Mesendoderm (in vitro differentiated cells): ENCODE results near the gene GMDS.
A peak's percentile ranks its signal among the peaks of the same experiment; 100 is the strongest.

Source experiments
- DNase-seq: peaks from one replicate; pipeline ENCODE4 v3.0.0; 2013
- H2AK5ac ChIP-seq: 2 replicates; pipeline ENCODE4 v1.6.1; 2013; ENCODE audit warnings: low read length, inconsistent platforms
- H2BK120ac ChIP-seq: 2 replicates; pipeline ENCODE4 v1.6.1; 2013; ENCODE audit warnings: low read depth, mild to moderate bottlenecking, low read length, moderate library complexity, mixed read lengths
- H2BK15ac ChIP-seq: replicated peaks from 2 replicates; pipeline ENCODE4 v1.6.1; 2013; ENCODE audit warnings: low read depth, mild to moderate bottlenecking, moderate library complexity
- H2BK5ac ChIP-seq: 2 replicates; pipeline ENCODE4 v1.6.1; 2013; ENCODE audit warnings: low read length, inconsistent platforms
- H3K18ac ChIP-seq: 2 replicates; pipeline ENCODE4 v1.6.1; 2013; ENCODE audit warnings: mild to moderate bottlenecking, low read length, mixed read lengths
- H3K23ac ChIP-seq: one replicate; pipeline ENCODE4 v1.6.1; 2013; ENCODE audit warnings: low read length
- H3K27ac ChIP-seq: 2 replicates; pipeline ENCODE4 v1.5.1; 2013; ENCODE audit warnings: low read depth, mild to moderate bottlenecking, inconsistent platforms, low read length, moderate library complexity
- H3K27me3 ChIP-seq: 2 replicates; pipeline ENCODE4 v1.6.1; 2013; ENCODE audit warnings: low read length, control low read depth, mild to moderate bottlenecking, inconsistent platforms; ENCODE audit not compliant: insufficient read depth, poor library complexity
- H3K36me3 ChIP-seq: 2 replicates; pipeline ENCODE4 v1.6.1; 2013; ENCODE audit warnings: low read length, inconsistent platforms; ENCODE audit not compliant: control insufficient read depth, insufficient read depth
- H3K4ac ChIP-seq: one replicate; pipeline ENCODE4 v1.6.1; 2013; ENCODE audit warnings: low read depth, mild to moderate bottlenecking, low read length, moderate library complexity
- H3K4me1 ChIP-seq: 2 replicates; pipeline ENCODE4 v1.6.1; 2013; ENCODE audit warnings: low read depth, low read length, inconsistent platforms; ENCODE audit not compliant: control insufficient read depth
- H3K4me2 ChIP-seq: 2 replicates; pipeline ENCODE4 v1.6.1; 2013; ENCODE audit warnings: low read length
- H3K4me3 ChIP-seq: 2 replicates; pipeline ENCODE4 v1.5.1; 2013; ENCODE audit warnings: mild to moderate bottlenecking, low read length
- H3K56ac ChIP-seq: one replicate; pipeline ENCODE4 v1.6.1; 2013; ENCODE audit warnings: low read length
- H3K79me1 ChIP-seq: 2 replicates; pipeline ENCODE4 v1.6.1; 2013; ENCODE audit warnings: low read length, inconsistent platforms
- H3K79me2 ChIP-seq: 2 replicates; pipeline ENCODE4 v1.6.1; 2013; ENCODE audit warnings: mild to moderate bottlenecking, low read length; ENCODE audit not compliant: control insufficient read depth, insufficient read depth
- H3K9ac ChIP-seq: 2 replicates; pipeline ENCODE4 v1.6.1; 2013; ENCODE audit warnings: low read length, inconsistent platforms
- H4K5ac ChIP-seq: one replicate; pipeline ENCODE4 v1.6.1; 2013; ENCODE audit warnings: low read length
- H4K8ac ChIP-seq: one replicate; pipeline ENCODE4 v1.6.1; 2013; ENCODE audit warnings: low read depth, mild to moderate bottlenecking, control low read depth, low read length, moderate library complexity
- WGBS: extraction: QIAGEN DNeasy Blood & Tissue Kit; methylation state at CpG from one replicate; pipeline ENCODE4 v1.1.7; 2013; ENCODE audit warnings: low lambda C conversion rate, missing lambda C conversion rate; ENCODE audit not compliant: insufficient coverage; ENCODE audit errors: extremely low coverage; 5-methylcytosine and 5-hydroxymethylcytosine counted together

Gene GMDS

GRCh38 chr6:1639430-1639829 is 606.0 kb downstream of the GMDS start:
- no CpG with 5 or more reads among the region's 9 CpGs for WGBS
- H2BK5ac ChIP-seq = no peak overlapping the region
- H2AK5ac ChIP-seq = no peak overlapping the region
- H3K79me2 ChIP-seq = no peaks in the 10 kb centered on the region
- DNase-seq = no peak
- no peak overlapping the region for H3K4ac ChIP-seq
- H4K8ac ChIP-seq = no peak overlapping the region
- H3K56ac ChIP-seq = no peak overlapping the region
- no peak overlapping the region for H3K9ac ChIP-seq
- no peak overlapping the region for H3K4me3 ChIP-seq
- H3K4me1 ChIP-seq = peaks cover 3% of the 10 kb centered on the region
- H2BK15ac ChIP-seq = no peak overlapping the region
- no peaks in the 10 kb centered on the region for H3K36me3 ChIP-seq
- H3K27ac ChIP-seq = no peak overlapping the region
- H3K4me2 ChIP-seq = no peak overlapping the region
- H3K18ac ChIP-seq = no peak overlapping the region
- H3K23ac ChIP-seq = no peak overlapping the region
- no peaks in the 10 kb centered on the region for H3K27me3 ChIP-seq
- no peaks in the 10 kb centered on the region for H3K79me1 ChIP-seq
- H2BK120ac ChIP-seq = no peak overlapping the region
- H4K5ac ChIP-seq = no peak overlapping the region

GRCh38 chr6:1636971-1637871 is 608.2 kb downstream of the GMDS start:
- Histone ChIP-seq H3K27ac (no peak overlapping the region), H2BK120ac (no peak overlapping the region), H2BK15ac (no peak overlapping the region), H3K9ac (no peak overlapping the region), H3K18ac (no peak overlapping the region), H3K4me3 (no peak overlapping the region), H4K5ac (no peak overlapping the region), H3K23ac (no peak overlapping the region), H3K79me2 (no peaks in the 10 kb centered on the region), H3K36me3 (no peaks in the 10 kb centered on the region), H3K4ac (no peak overlapping the region), H4K8ac (no peak overlapping the region), H2AK5ac (no peak overlapping the region), H2BK5ac (no peak overlapping the region), H3K56ac (no peak overlapping the region), H3K27me3 (no peaks in the 10 kb centered on the region), H3K79me1 (no peaks in the 10 kb centered on the region), H3K4me2 (no peak overlapping the region), H3K4me1 (no peaks in the 10 kb centered on the region)
- no CpG with 5 or more reads among the region's 20 CpGs for WGBS
- DNase-seq = no peak

- Histone ChIP-seq H3K4ac (no peak overlapping the region), H2BK120ac (no peak overlapping the region), H2BK15ac (no peak overlapping the region), H3K27ac (no peak overlapping the region), H3K4me3 (no peak overlapping the region), H4K5ac (no peak overlapping the region), H2AK5ac (no peak overlapping the region), H3K4me1 (no peaks in the 10 kb centered on the region), H2BK5ac (no peak overlapping the region), H3K18ac (no peak overlapping the region), H3K4me2 (no peak overlapping the region), H3K23ac (no peak overlapping the region), H4K8ac (no peak overlapping the region), H3K9ac (no peak overlapping the region), H3K27me3 (no peaks in the 10 kb centered on the region), H3K56ac (no peak overlapping the region), H3K79me2 (no peaks in the 10 kb centered on the region), H3K36me3 (no peaks in the 10 kb centered on the region), H3K79me1 (no peaks in the 10 kb centered on the region)
- no peak for DNase-seq
- WGBS = no CpG with 5 or more reads among the region's 9 CpGs
Observed at GRCh38 chr6:1636272-1636825, 609.1 kb downstream of the GMDS start.

GRCh38 chr6:1635305-1636010 is 609.9 kb downstream of the GMDS start:
- Histone ChIP-seq H3K36me3 (no peaks in the 10 kb centered on the region), H3K79me1 (no peaks in the 10 kb centered on the region), H4K5ac (no peak overlapping the region), H2BK5ac (no peak overlapping the region), H4K8ac (no peak overlapping the region), H3K27me3 (no peaks in the 10 kb centered on the region), H2BK15ac (no peak overlapping the region), H3K79me2 (no peaks in the 10 kb centered on the region), H3K4ac (no peak overlapping the region), H2BK120ac (no peak overlapping the region), H3K4me2 (no peak overlapping the region), H3K9ac (no peak overlapping the region), H3K4me1 (no peaks in the 10 kb centered on the region), H3K56ac (no peak overlapping the region), H2AK5ac (no peak overlapping the region), H3K18ac (no peak overlapping the region), H3K23ac (no peak overlapping the region), H3K4me3 (no peak overlapping the region), H3K27ac (no peak overlapping the region)
- DNase-seq = no peak
- no CpG with 5 or more reads among the region's 23 CpGs for WGBS

GRCh38 chr6:1634081-1634480 is 611.3 kb downstream of the GMDS start:
- no peaks in the 10 kb centered on the region for H3K4me1 ChIP-seq
- H3K9ac ChIP-seq = no peak overlapping the region
- no peak overlapping the region for H3K4me3 ChIP-seq
- no peak overlapping the region for H2BK120ac ChIP-seq
- no peak overlapping the region for H3K23ac ChIP-seq
- no peaks in the 10 kb centered on the region for H3K36me3 ChIP-seq
- no CpG with 5 or more reads among the region's 4 CpGs for WGBS
- peak; percentile 18 for DNase-seq
- H4K5ac ChIP-seq = no peak overlapping the region
- H3K79me1 ChIP-seq = no peaks in the 10 kb centered on the region
- no peaks in the 10 kb centered on the region for H3K79me2 ChIP-seq
- H4K8ac ChIP-seq = no peak overlapping the region
- no peaks in the 10 kb centered on the region for H3K27me3 ChIP-seq
- no peak overlapping the region for H2BK15ac ChIP-seq
- no peak overlapping the region for H3K4me2 ChIP-seq
- no peak overlapping the region for H3K27ac ChIP-seq
- no peak overlapping the region for H2AK5ac ChIP-seq
- no peak overlapping the region for H3K4ac ChIP-seq
- H3K56ac ChIP-seq = no peak overlapping the region
- no peak overlapping the region for H2BK5ac ChIP-seq
- no peak overlapping the region for H3K18ac ChIP-seq
